HEK293 (cell line): ENCODE results near the gene NLRP9.

Experiments
- CTCF ChIA-PET: fragments of 350-600 bp; formaldehyde crosslinking; extraction: SDS; loops from one replicate; lab custom pipeline; 2021; ENCODE audit warnings: antibody characterized with exemption; lab: Yijun Ruan, JAX
- POLR2A ChIA-PET: fragments of 300-600 bp; formaldehyde crosslinking; extraction: SDS; loops from one replicate; lab custom pipeline; 2020; ENCODE audit warnings: antibody characterized with exemption, inconsistent platforms; lab: Yijun Ruan, JAX
- H3K27ac ChIP-seq: fragments of 200-500 bp; sonication (Bioruptor generic); 2 replicates; pipeline ENCODE4 v1.5.1; 2014; ENCODE audit warnings: low read depth, low read length, control low read depth, inconsistent platforms; ENCODE audit errors: extremely low read depth
- H3K36me3 ChIP-seq, 2 experiments: fragments of 200-500 bp in 1 of 2; sonication (Bioruptor generic) in 1 of 2; 1 replicate in 1 of 2; 2 replicates in 1 of 2; pipeline ENCODE4 v1.5.1; 2014 to 2017; ENCODE audit warnings: inconsistent platforms in 2 of 2, low read length in 2 of 2; ENCODE audit not compliant: control insufficient read depth in 2 of 2, insufficient read depth in 1 of 2
- H3K4me1 ChIP-seq: fragments of 200-500 bp; sonication (Bioruptor generic); 2 replicates; pipeline ENCODE4 v1.5.1; 2014; ENCODE audit warnings: mild to moderate bottlenecking, low read length, inconsistent platforms; ENCODE audit not compliant: control insufficient read depth, insufficient read depth
- H3K4me3 ChIP-seq: 2 replicates; pipeline ENCODE4 v1.5.1; 2011; ENCODE audit warnings: low read depth, mild to moderate bottlenecking, control low read depth, low read length, moderate library complexity
- H3K9me3 ChIP-seq: fragments of 200-500 bp; sonication (Bioruptor generic); 2 replicates; pipeline ENCODE4 v1.5.1; 2014; ENCODE audit warnings: low read depth, low read length, inconsistent platforms; ENCODE audit not compliant: control insufficient read depth, insufficient read depth
- EGR2 ChIP-seq: fragments of 450-650 bp; formaldehyde crosslinking; IDR thresholded peaks from 2 replicates; pipeline ENCODE4 v1.5.1; 2016; ENCODE audit warnings: low read depth, missing biosample characterization, missing genetic modification characterization
- KLF1 ChIP-seq: fragments of 450-650 bp; formaldehyde crosslinking; IDR thresholded peaks from 2 replicates; pipeline ENCODE4 v1.5.1; 2016; ENCODE audit warnings: missing biosample characterization, missing genetic modification characterization
- RBAK ChIP-seq: fragments of 450-650 bp; formaldehyde crosslinking; IDR thresholded peaks from 2 replicates; pipeline ENCODE4 v1.5.1; 2016; ENCODE audit warnings: missing biosample characterization, missing genetic modification characterization
- YY1 ChIP-seq: fragments of 450-650 bp; formaldehyde crosslinking; IDR thresholded peaks from 2 replicates; pipeline ENCODE4 v1.5.1; 2018; ENCODE audit warnings: missing biosample characterization, missing genetic modification characterization
- ZEB2 ChIP-seq: fragments of 450-650 bp; formaldehyde crosslinking; IDR thresholded peaks from 2 replicates; pipeline ENCODE4 v1.5.1; 2016; ENCODE audit warnings: missing biosample characterization, missing genetic modification characterization
- ZFP3 ChIP-seq: fragments of 450-650 bp; formaldehyde crosslinking; IDR thresholded peaks from 2 replicates; pipeline ENCODE4 v1.5.1; 2016; ENCODE audit warnings: low read depth, missing biosample characterization, missing genetic modification characterization
- ZNF157 ChIP-seq: fragments of 450-650 bp; formaldehyde crosslinking; IDR thresholded peaks from 2 replicates; pipeline ENCODE4 v1.5.1; 2016; ENCODE audit warnings: missing biosample characterization, missing genetic modification characterization
- ZNF2 ChIP-seq: fragments of 450-650 bp; formaldehyde crosslinking; IDR thresholded peaks from 2 replicates; pipeline ENCODE4 v1.5.1; 2016; ENCODE audit warnings: missing biosample characterization, missing genetic modification characterization
- ZNF202 ChIP-seq: fragments of 450-650 bp; formaldehyde crosslinking; IDR thresholded peaks from 2 replicates; pipeline ENCODE4 v1.5.1; 2016; ENCODE audit warnings: missing biosample characterization, missing genetic modification characterization, borderline replicate concordance
- ZNF274 ChIP-seq, 2 experiments: fragments of 200-500 bp in 1 of 2; fragments of 450-650 bp in 1 of 2; sonication (Bioruptor generic) in 1 of 2; formaldehyde crosslinking in 1 of 2; IDR thresholded peaks; 2 replicates each; pipeline versions ENCODE4 v1.5.1 to v1.6.1; 2014 to 2016; ENCODE audit warnings: borderline replicate concordance in 1 of 2, inconsistent platforms in 1 of 2, low read length in 1 of 2, missing biosample characterization in 1 of 2, missing genetic modification characterization in 1 of 2
- ZNF292 ChIP-seq: fragments of 450-650 bp; formaldehyde crosslinking; IDR thresholded peaks from 2 replicates; pipeline ENCODE4 v1.5.1; 2016; ENCODE audit warnings: low read depth, missing biosample characterization, missing genetic modification characterization, borderline replicate concordance
- ZNF311 ChIP-seq: fragments of 450-650 bp; formaldehyde crosslinking; IDR thresholded peaks from 2 replicates; pipeline ENCODE4 v1.5.1; 2017; ENCODE audit warnings: missing biosample characterization, missing genetic modification characterization, borderline replicate concordance
- ZNF324 ChIP-seq: fragments of 450-650 bp; formaldehyde crosslinking; IDR thresholded peaks from 2 replicates; pipeline ENCODE4 v1.5.1; 2016; ENCODE audit warnings: missing biosample characterization, missing genetic modification characterization
- ZNF488 ChIP-seq: fragments of 450-650 bp; formaldehyde crosslinking; IDR thresholded peaks from 2 replicates; pipeline ENCODE4 v1.5.1; 2016; ENCODE audit warnings: missing biosample characterization, missing genetic modification characterization
- ZNF707 ChIP-seq: fragments of 450-650 bp; formaldehyde crosslinking; IDR thresholded peaks from 2 replicates; pipeline ENCODE4 v1.5.1; 2016; ENCODE audit warnings: missing biosample characterization, missing genetic modification characterization
- ZNF785 ChIP-seq: fragments of 450-650 bp; formaldehyde crosslinking; IDR thresholded peaks from 2 replicates; pipeline ENCODE4 v1.5.1; 2016; ENCODE audit warnings: missing biosample characterization, missing genetic modification characterization
- ZSCAN18 ChIP-seq: fragments of 450-650 bp; formaldehyde crosslinking; IDR thresholded peaks from 2 replicates; pipeline ENCODE4 v1.5.1; 2016; ENCODE audit warnings: missing biosample characterization, missing genetic modification characterization
- ZSCAN23 ChIP-seq: fragments of 450-650 bp; formaldehyde crosslinking; IDR thresholded peaks from 2 replicates; pipeline ENCODE4 v1.5.1; 2016; ENCODE audit warnings: missing biosample characterization, missing genetic modification characterization
- TF ChIP-seq, protein P1 (sequence below): fragments of 450-650 bp; formaldehyde crosslinking; IDR thresholded peaks from 2 replicates; pipeline ENCODE4 v1.5.1; 2016; ENCODE audit warnings: missing biosample characterization, missing genetic modification characterization
- TF ChIP-seq, protein P2 (sequence below): fragments of 450-650 bp; formaldehyde crosslinking; IDR thresholded peaks from 2 replicates; pipeline ENCODE4; 2016; ENCODE audit warnings: missing biosample characterization, missing genetic modification characterization

Gene NLRP9

DNA sequence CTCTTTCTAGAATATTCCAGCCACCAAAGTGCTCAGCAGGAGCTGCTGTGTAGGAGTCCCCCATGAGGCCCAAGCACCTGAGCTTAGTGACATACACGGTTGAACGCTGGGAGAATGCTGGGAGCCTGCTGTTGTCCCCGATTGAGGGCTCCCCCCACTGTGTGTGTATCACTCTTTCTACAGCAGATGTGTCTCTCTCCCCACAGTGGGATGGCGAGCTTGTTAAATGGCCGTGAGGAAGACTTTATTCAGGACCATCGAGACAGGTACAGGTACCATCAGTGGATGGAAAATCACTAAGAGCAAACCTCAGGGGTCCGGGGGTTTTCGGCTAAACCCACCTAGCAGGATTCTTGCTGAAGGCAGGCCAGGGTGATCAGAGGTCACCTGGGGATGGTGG lies 40.5 kb downstream of the NLRP9 start:
- Histone ChIP-seq H3K9me3 (no peaks in the 10 kb centered on the region), H3K4me3 (no peak overlapping the region), H3K4me1 (no peaks in the 10 kb centered on the region), H3K36me3 (peaks cover 14 to 74% of the 10 kb centered on the region in 2 experiments), H3K27ac (no peak overlapping the region)
- no peak for TF ChIP-seq YY1 (tag by site-specific recombination)
- no peak for TF ChIP-seq ZNF2
- TF ChIP-seq ZNF292 (tag by site-specific recombination) = no peak
- TF ChIP-seq, protein P1, sequence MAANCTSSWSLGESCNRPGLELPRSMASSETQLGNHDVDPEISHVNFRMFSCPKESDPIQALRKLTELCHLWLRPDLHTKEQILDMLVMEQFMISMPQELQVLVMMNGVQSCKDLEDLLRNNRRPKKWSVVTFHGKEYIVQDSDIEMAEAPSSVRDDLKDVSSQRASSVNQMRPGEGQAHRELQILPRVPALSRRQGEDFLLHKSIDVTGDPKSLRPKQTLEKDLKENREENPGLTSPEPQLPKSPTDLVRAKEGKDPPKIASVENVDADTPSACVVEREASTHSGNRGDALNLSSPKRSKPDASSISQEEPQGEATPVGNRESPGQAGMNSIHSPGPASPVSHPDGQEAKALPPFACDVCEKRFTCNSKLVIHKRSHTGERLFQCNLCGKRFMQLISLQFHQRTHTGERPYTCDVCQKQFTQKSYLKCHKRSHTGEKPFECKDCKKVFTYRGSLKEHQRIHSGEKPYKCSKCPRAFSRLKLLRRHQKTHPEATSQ = no peak
- TF ChIP-seq, protein P2, sequence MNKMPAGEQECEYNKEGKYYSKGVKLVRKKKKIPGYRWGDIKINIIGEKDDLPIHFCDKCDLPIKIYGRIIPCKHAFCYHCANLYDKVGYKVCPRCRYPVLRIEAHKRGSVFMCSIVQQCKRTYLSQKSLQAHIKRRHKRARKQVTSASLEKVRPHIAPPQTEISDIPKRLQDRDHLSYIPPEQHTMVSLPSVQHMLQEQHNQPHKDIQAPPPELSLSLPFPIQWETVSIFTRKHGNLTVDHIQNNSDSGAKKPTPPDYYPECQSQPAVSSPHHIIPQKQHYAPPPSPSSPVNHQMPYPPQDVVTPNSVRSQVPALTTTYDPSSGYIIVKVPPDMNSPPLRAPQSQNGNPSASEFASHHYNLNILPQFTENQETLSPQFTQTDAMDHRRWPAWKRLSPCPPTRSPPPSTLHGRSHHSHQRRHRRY (tag by site-specific recombination) = no peak
- TF ChIP-seq ZEB2 = no peak
- TF ChIP-seq ZNF311 (tag by site-specific recombination) = no peak
- TF ChIP-seq ZNF324 = no peak
- no peak for TF ChIP-seq KLF1 (tag by site-specific recombination)
- TF ChIP-seq ZSCAN23 (tag by site-specific recombination) = no peak
- TF ChIP-seq ZNF488 (tag by site-specific recombination) = no peak
- TF ChIP-seq ZNF274 (IDR thresholded peaks at IDR 0.05; ENCODE audit: low read length) = no peak
- TF ChIP-seq ZNF274 (tag by site-specific recombination; IDR thresholded peaks at IDR 0.05; ENCODE audit: borderline replicate concordance) = no peak
- no peak for TF ChIP-seq EGR2
- POLR2A ChIA-PET = no interaction called here
- CTCF ChIA-PET = interaction anchor here (0.7 kb wide), 1 partner anchor 25 kb away, joined by 3 read pairs; no protein-coding TSS in a partner anchor

GRCh38 chr19:55697069-55697440 lies 41.1 kb downstream of the NLRP9 start:
- Histone ChIP-seq H3K9me3 (no peaks in the 10 kb centered on the region), H3K36me3 (peaks cover 14 to 75% of the 10 kb centered on the region in 2 experiments), H3K4me3 (no peak overlapping the region), H3K27ac (no peak overlapping the region), H3K4me1 (no peaks in the 10 kb centered on the region)
- TF ChIP-seq ZNF157 (tag by site-specific recombination) (no peak), ZNF707 (no peak), ZNF785 (tag by site-specific recombination) (no peak), RBAK (tag by site-specific recombination) (no peak)
- CTCF ChIA-PET = interaction anchor here (0.7 kb wide), 1 partner anchor 25 kb away, joined by 3 read pairs; no protein-coding TSS in a partner anchor
- POLR2A ChIA-PET = no interaction called here

- ChIA-PET POLR2A (no interaction called here), CTCF (no interaction called here)
- H3K9me3 ChIP-seq = no peaks in the 10 kb centered on the region
- H3K4me3 ChIP-seq = no peak overlapping the region
- H3K36me3 ChIP-seq = peaks cover 14 to 81% of the 10 kb centered on the region in 2 experiments
- H3K4me1 ChIP-seq = no peaks in the 10 kb centered on the region
- H3K27ac ChIP-seq = no peak overlapping the region
- no peak for TF ChIP-seq ZSCAN18 (tag by site-specific recombination)
- no peak for TF ChIP-seq ZFP3
- TF ChIP-seq ZNF202 (tag by site-specific recombination) = no peak
Observed at GRCh38 chr19:55696301-55697068, 41.7 kb downstream of the NLRP9 start.
